Parathyroid adenoma (tissue), 2 donors: ENCODE data around the gene TBC1D5.

Experiments
- H2AFZ ChIP-seq: fragments of 300-600 bp; sonication (generic); one replicate; pipeline ENCODE4 v1.7.0; 2017; ENCODE audit warnings: antibody characterized with exemption, mild to moderate bottlenecking
- H3K27ac ChIP-seq: fragments of 300-600 bp; sonication (generic); one replicate; pipeline ENCODE4 v1.7.0; 2017
- H3K27me3 ChIP-seq: fragments of 300-600 bp; sonication (generic); one replicate; pipeline ENCODE4 v1.7.0; 2017; ENCODE audit warnings: low read length; ENCODE audit not compliant: control insufficient read depth, insufficient read depth
- H3K36me3 ChIP-seq: fragments of 300-600 bp; sonication (generic); one replicate; pipeline ENCODE4 v1.7.0; 2017; ENCODE audit warnings: low read length; ENCODE audit not compliant: control insufficient read depth, insufficient read depth
- H3K4me1 ChIP-seq: fragments of 300-600 bp; sonication (generic); one replicate; pipeline ENCODE4 v1.7.0; 2017; ENCODE audit warnings: control low read depth
- H3K4me2 ChIP-seq: fragments of 300-600 bp; sonication (generic); one replicate; pipeline ENCODE4 v1.7.0; 2017; ENCODE audit warnings: low read length
- H3K4me3 ChIP-seq: fragments of 300-600 bp; sonication (generic); one replicate; pipeline ENCODE4 v1.7.0; 2017; ENCODE audit warnings: low read depth, low read length
- H3K79me2 ChIP-seq: fragments of 300-600 bp; sonication (generic); one replicate; pipeline ENCODE4 v1.7.0; 2017; ENCODE audit warnings: control low read depth
- H3K9ac ChIP-seq: fragments of 300-600 bp; sonication (generic); one replicate; pipeline ENCODE4 v1.7.0; 2017; ENCODE audit warnings: mild to moderate bottlenecking
- H3K9me3 ChIP-seq: fragments of 300-600 bp; sonication (generic); one replicate; pipeline ENCODE4 v1.7.0; 2017; ENCODE audit warnings: low read length; ENCODE audit not compliant: control insufficient read depth
- TF ChIP-seq, protein P1 (sequence below): fragments of 300-600 bp; sonication (generic); IDR thresholded peaks from one replicate; pipeline ENCODE4 v1.7.0; 2017; ENCODE audit warnings: antibody characterized with exemption, mild to moderate bottlenecking
- donor health status: primary hyperparathyroidism.

Gene TBC1D5

DNA sequence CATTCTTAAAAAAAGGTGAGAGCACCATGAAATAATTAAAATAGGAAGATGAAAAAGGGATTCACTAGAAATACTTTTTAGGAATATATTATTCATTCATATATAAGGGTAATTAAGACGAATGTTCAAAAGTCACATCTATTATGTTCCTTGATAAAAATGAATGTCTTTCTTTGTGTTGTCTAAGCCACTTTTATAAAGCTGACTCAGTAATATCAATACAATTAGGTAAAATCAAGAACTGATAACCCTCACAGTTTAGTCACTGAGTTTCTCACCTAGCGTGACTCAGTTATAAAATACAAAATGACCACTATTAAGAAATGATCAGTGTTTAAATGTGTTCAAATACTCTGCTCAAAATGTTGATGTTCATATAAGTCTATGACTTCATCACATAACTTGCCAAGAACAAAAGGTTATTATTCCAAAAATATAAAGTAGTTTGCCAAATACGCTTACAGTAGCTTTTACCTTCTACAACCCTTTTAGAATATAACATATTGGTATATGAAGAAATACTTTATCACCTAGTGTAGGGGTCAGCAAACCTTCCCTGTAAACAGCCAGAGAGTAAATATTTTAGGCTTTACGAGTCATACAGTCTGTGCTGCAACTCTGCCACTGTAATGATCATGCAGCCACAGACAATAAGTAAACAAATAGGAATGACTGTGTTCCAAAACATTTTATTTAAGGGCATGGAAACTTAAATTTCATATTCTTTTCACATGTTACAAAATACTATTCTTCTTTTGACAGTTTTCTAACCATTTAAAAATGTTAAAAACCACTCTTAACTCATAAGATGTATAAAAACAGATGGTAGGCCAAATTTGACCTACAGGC is 369.8 kb downstream of the TBC1D5 start:
- H3K9ac ChIP-seq: no peak overlapping the region
- H3K4me2 ChIP-seq: no peak overlapping the region
- no peaks in the 10 kb centered on the region for H3K36me3 ChIP-seq
- H3K9me3 ChIP-seq: no peaks in the 10 kb centered on the region
- no peaks in the 10 kb centered on the region for H3K4me1 ChIP-seq
- H3K27me3 ChIP-seq: no peaks in the 10 kb centered on the region
- TF ChIP-seq, protein P1, sequence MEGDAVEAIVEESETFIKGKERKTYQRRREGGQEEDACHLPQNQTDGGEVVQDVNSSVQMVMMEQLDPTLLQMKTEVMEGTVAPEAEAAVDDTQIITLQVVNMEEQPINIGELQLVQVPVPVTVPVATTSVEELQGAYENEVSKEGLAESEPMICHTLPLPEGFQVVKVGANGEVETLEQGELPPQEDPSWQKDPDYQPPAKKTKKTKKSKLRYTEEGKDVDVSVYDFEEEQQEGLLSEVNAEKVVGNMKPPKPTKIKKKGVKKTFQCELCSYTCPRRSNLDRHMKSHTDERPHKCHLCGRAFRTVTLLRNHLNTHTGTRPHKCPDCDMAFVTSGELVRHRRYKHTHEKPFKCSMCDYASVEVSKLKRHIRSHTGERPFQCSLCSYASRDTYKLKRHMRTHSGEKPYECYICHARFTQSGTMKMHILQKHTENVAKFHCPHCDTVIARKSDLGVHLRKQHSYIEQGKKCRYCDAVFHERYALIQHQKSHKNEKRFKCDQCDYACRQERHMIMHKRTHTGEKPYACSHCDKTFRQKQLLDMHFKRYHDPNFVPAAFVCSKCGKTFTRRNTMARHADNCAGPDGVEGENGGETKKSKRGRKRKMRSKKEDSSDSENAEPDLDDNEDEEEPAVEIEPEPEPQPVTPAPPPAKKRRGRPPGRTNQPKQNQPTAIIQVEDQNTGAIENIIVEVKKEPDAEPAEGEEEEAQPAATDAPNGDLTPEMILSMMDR: no peak
- H3K4me3 ChIP-seq: no peak overlapping the region
- no peaks in the 10 kb centered on the region for H3K79me2 ChIP-seq
- no peak overlapping the region for H2AFZ ChIP-seq
- no peak overlapping the region for H3K27ac ChIP-seq

DNA sequence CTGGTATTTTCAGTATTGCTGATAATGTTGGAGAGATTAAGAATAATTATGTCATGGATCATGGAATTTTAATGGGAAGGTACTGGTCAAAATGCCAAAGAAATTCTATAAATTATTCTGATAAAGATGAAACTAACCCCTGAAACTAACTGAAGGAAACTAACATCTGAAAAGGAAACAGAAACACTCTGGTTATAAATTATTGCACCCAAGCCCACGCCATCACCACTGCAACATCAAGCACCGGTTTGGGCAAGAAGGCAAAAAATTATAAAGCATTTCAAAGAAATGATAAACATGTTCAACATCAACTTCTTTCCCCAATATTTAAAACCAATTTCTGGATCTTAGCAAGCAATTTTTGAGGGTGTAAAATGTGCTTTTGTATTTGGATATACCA is 372.5 kb downstream of the TBC1D5 start:
- Histone ChIP-seq H3K4me3 (no peak overlapping the region), H3K36me3 (no peaks in the 10 kb centered on the region), H3K9me3 (no peaks in the 10 kb centered on the region), H3K4me2 (no peak overlapping the region), H3K79me2 (no peaks in the 10 kb centered on the region), H3K27me3 (no peaks in the 10 kb centered on the region), H3K4me1 (no peaks in the 10 kb centered on the region), H2AFZ (no peak overlapping the region), H3K27ac (no peak overlapping the region), H3K9ac (no peak overlapping the region)
- TF ChIP-seq, protein P1: no peak

DNA sequence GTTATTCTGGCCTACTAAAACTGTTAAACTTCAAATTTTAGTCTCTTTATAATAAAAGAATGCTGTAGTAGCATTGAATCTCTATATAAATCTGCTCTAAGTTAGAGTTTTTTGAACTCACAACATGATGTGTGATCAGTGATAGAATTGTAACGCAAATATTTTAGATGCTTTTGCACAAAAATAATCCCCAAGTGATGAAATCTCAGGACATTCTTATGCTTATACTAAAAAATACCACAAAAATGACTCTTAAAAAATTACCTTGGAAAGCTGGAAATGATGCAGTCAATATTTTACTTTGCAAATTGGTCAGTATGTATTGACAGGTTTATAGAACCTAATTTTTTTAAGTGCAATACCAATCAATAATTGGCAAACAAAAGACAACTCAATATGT is 375.3 kb downstream of the TBC1D5 start:
- Histone ChIP-seq H3K4me1 (no peaks in the 10 kb centered on the region), H3K4me2 (no peak overlapping the region), H3K4me3 (no peak overlapping the region), H3K79me2 (no peaks in the 10 kb centered on the region), H3K9me3 (no peaks in the 10 kb centered on the region), H3K27me3 (no peaks in the 10 kb centered on the region), H2AFZ (no peak overlapping the region), H3K36me3 (no peaks in the 10 kb centered on the region), H3K27ac (no peak overlapping the region), H3K9ac (no peak overlapping the region)
- TF ChIP-seq, protein P1: no peak

DNA sequence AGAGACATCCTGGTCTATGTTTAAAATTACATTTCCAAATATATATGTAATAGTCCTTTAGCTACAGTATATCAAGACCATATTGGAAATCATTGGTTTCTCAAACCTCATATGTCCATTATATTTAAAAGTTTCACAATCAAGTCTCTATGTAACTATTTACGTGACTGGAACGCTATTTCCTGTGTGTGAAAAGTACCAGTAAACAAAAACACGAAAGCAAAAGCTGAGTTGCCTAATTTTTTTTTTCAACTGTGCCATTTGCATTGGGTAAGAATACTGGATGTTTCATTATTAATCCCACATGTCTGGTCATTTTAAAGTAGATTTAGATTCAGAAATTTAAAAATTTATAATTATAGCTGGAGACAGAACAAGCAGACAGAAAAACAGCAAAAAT is 381.4 kb downstream of the TBC1D5 start:
- H3K36me3 ChIP-seq: no peaks in the 10 kb centered on the region
- TF ChIP-seq, protein P1: no peak
- no peaks in the 10 kb centered on the region for H3K79me2 ChIP-seq
- no peak overlapping the region for H3K4me2 ChIP-seq
- H3K9me3 ChIP-seq: no peaks in the 10 kb centered on the region
- no peak overlapping the region for H3K9ac ChIP-seq
- H3K27ac ChIP-seq: no peak overlapping the region
- H3K27me3 ChIP-seq: no peaks in the 10 kb centered on the region
- no peak overlapping the region for H2AFZ ChIP-seq
- H3K4me3 ChIP-seq: no peak overlapping the region
- H3K4me1 ChIP-seq: no peaks in the 10 kb centered on the region

DNA sequence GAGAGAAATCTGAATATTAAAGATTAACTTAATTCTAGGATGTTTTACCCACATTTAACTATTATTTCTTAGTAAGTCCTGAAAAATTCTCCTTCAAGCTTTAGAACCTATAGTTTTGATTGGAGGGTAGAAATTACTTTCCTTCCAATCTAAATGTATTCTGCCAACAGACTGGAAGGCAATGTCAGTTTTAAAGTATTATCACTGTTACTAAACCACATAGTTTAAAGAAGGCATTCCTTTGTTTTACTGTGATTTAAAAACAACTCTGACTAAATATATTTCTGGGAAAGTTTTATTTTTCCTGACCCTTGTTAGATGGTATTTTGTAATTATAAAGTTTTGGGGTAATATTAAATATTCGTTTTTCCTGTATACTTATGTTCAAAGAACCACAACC is 382.5 kb downstream of the TBC1D5 start:
- Histone ChIP-seq H2AFZ (no peak overlapping the region), H3K79me2 (no peaks in the 10 kb centered on the region), H3K9ac (no peak overlapping the region), H3K36me3 (no peaks in the 10 kb centered on the region), H3K4me3 (no peak overlapping the region), H3K9me3 (no peaks in the 10 kb centered on the region), H3K27me3 (no peaks in the 10 kb centered on the region), H3K27ac (no peak overlapping the region), H3K4me2 (no peak overlapping the region), H3K4me1 (no peaks in the 10 kb centered on the region)
- TF ChIP-seq, protein P1: no peak
